GM18519 (cell line): ENCODE data around the gene NHERF2.
A peak's percentile ranks its signal among the peaks of the same experiment; 100 is the strongest.

Source experiments
- ATAC-seq: cut with Tn5 transposase; IDR thresholded peaks from one replicate; pipeline ENCODE4 v1.9.1; 2021; ENCODE audit warnings: mild to moderate bottlenecking, moderate library complexity; ENCODE audit not compliant: unreplicated experiment, low FRiP score

Gene NHERF2

GRCh38 chr16:2038382-2039231 lies 11.9 kb downstream of the NHERF2 start:
- ATAC-seq, result no peak

GRCh38 chr16:2039274-2040031 lies 12.8 kb downstream of the NHERF2 start:
- ATAC-seq, result no peak

GRCh38 chr16:2040041-2040786 lies 13.5 kb downstream of the NHERF2 start:
- ATAC-seq, result no peak

- ATAC-seq, result no peak
Measured at GRCh38 chr16:2040787-2041522, 14.3 kb downstream of the NHERF2 start.

GRCh38 chr16:2042171-2042985 lies 15.7 kb downstream of the NHERF2 start:
- ATAC-seq, result no peak

GRCh38 chr16:2042986-2043666 lies 16.4 kb downstream of the NHERF2 start:
- ATAC-seq, result no peak

- ATAC-seq, result no peak
Measured at GRCh38 chr16:2043667-2044451, 17.2 kb downstream of the NHERF2 start.

GRCh38 chr16:2044541-2044940 lies 17.8 kb downstream of the NHERF2 start:
- ATAC-seq, result no peak

- ATAC-seq, result no peak
Measured at GRCh38 chr16:2045965-2046892, 19.5 kb downstream of the NHERF2 start.

GRCh38 chr16:2046893-2047329 lies 20.2 kb downstream of the NHERF2 start:
- no peak for ATAC-seq

GRCh38 chr16:2047330-2048115 lies 20.8 kb downstream of the NHERF2 start, which contains the start of the genes NTHL1 and TSC2:
Gene NTHL1 (minus strand): TSS chr16:2047834. CDS start chr16:2047823, 11 bp downstream.
Gene TSC2 (plus strand): TSS chr16:2047985. CDS start chr16:2048616, 631 bp downstream.
- peak; percentile 87 for ATAC-seq

GRCh38 chr16:2048116-2048543 lies 21.4 kb downstream of the NHERF2 start:
- ATAC-seq, result no peak

- ATAC-seq, result no peak
Measured at GRCh38 chr16:2053211-2053610, 26.5 kb downstream of the NHERF2 start.

GRCh38 chr16:2053897-2054296 lies 27.2 kb downstream of the NHERF2 start:
- no peak for ATAC-seq

GRCh38 chr16:2054543-2055245 lies 28.0 kb downstream of the NHERF2 start:
- ATAC-seq, result no peak
